K562 (cell line): ENCODE measurements around the gene UCN.

ENCODE experiments used
- CBX8 ChIP-seq: fragments of 200-600 bp; sonication (generic); IDR thresholded peaks from 2 replicates; pipeline ENCODE4 v1.6.1; 2012; ENCODE audit warnings: borderline replicate concordance, mixed run types, low read depth, mild to moderate bottlenecking, moderate library complexity, mixed read lengths, low read length, control low read depth, inconsistent platforms; ENCODE audit not compliant: poor library complexity, severe bottlenecking; ENCODE audit errors: extremely low read depth
- NFIC ChIP-seq: fragments of 450-650 bp; IDR thresholded peaks from 2 replicates; pipeline ENCODE4 v1.6.1; 2017; ENCODE audit warnings: mild to moderate bottlenecking, inconsistent platforms
- RBM14 ChIP-seq: fragments of 200-400 bp; formaldehyde crosslinking; IDR thresholded peaks from 2 replicates; pipeline ENCODE4 v1.6.1; 2018; ENCODE audit warnings: low read depth, mild to moderate bottlenecking, low read length, moderate library complexity, borderline replicate concordance; ENCODE audit not compliant: insufficient read depth
- RBM15 ChIP-seq: fragments of 200-400 bp; formaldehyde crosslinking; IDR thresholded peaks from 2 replicates; pipeline ENCODE4 v1.6.1; 2018; ENCODE audit warnings: mild to moderate bottlenecking, low read length, moderate library complexity; ENCODE audit not compliant: insufficient read depth
- SOX6 ChIP-seq: fragments of 450-650 bp; IDR thresholded peaks from 2 replicates; pipeline ENCODE4 v1.6.1; 2014; ENCODE audit warnings: mild to moderate bottlenecking
- SRSF7 ChIP-seq: fragments of 200-400 bp; formaldehyde crosslinking; optimal IDR thresholded peaks from 2 replicates; pipeline ENCODE3; 2017; ENCODE audit warnings: mild to moderate bottlenecking, low read depth, low read length
- ZKSCAN1 ChIP-seq: fragments of 150-350 bp; IDR thresholded peaks from 2 replicates; pipeline ENCODE4 v1.6.1; 2016; ENCODE audit warnings: low read depth, low read length

- TF ChIP-seq RBM14, result no peak
- no peak for TF ChIP-seq SRSF7
- TF ChIP-seq NFIC, result no peak
- TF ChIP-seq CBX8, result no peak
- TF ChIP-seq SOX6, result no peak
- TF ChIP-seq ZKSCAN1, result no peak
- TF ChIP-seq RBM15, result no peak
These were observed 43.8 kb upstream of the UCN start for GRCh38 chr2:27351802-27352598.
